DMS53 treated with DMSO at 0.1 percent for 48 hours (cell line): ENCODE data around the gene MRPS23.

ENCODE experiments used
- DNase-seq: peaks from one replicate; lab custom pipeline; 2025; ENCODE audit not compliant: unreplicated experiment; lab: John Stamatoyannopoulos, UW

MRPS23 gene

GRCh38 chr17:57879437-57880085 lies 29.7 kb upstream of the MRPS23 start:
- no peak for DNase-seq

DNA sequence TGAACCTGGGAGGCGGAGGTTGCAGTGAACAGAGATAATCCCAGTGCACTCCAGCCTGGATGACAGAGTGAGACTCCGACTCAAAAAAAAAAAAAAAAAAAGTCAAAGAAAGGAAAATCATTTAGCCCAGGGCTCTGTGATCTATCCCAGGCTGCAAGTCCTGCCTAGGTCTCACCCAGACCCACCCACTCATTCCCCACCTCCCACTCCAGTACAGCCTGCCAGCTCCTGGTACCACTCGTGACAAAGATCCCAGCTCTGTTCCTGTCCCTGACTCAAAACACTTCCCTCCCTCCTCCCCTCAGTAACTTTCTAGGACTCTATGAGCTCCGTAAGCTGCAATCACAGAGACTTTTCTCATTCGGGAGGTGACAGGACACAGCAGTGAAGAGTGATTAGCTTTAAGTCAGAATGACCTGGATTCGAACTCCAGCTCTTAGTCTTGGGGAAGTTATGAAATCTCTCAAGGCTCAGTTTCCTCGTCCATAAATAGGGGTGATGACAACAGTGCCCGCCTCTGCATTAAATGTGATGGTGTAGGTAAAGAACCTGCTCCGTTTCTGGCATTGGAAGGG lies 28.0 kb upstream of the MRPS23 start:
- no peak for DNase-seq

- DNase-seq = no peak
Measured at GRCh38 chr17:57876866-57877237, 27.0 kb upstream of the MRPS23 start.

DNA sequence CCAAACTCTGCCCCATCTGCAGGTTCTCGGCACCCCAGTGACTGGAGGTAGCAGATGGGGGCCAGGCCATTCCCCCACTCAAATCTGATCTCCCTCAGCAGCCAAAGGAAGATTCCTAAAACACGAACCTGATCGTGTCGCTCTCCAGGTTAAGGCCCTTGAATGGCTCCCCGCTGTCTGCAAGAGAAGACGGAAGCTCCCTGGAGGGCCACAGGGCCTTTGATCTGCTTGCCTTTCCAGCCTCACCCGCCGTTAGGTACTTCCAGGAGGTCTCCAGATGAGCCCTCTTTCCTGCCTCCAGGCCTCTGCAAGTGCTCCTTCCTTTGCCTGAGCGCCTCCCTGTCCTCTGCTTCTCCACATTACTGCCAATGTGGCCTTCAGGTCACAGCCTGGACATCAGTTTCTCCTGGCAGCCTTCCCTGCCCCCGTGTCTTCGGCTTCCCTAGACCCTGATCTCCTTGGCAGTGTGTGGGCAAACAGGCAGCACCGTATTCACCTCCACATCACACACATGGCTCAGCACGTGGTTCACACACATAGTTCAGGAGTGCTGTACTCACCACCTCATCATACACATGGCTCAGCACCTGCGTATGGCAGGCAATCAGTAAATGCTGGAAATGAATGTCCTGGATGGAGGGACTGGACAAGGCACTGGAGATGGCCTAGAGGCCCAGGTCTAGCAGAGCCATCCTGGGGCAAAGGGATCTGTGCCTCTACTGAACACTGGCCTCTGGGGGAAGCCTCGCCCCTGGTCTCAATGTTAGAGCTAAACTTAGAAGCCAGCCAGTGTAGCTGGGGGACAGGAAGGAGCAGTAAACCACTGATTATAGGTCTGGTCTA lies 26.4 kb upstream of the MRPS23 start:
- no peak for DNase-seq

DNA sequence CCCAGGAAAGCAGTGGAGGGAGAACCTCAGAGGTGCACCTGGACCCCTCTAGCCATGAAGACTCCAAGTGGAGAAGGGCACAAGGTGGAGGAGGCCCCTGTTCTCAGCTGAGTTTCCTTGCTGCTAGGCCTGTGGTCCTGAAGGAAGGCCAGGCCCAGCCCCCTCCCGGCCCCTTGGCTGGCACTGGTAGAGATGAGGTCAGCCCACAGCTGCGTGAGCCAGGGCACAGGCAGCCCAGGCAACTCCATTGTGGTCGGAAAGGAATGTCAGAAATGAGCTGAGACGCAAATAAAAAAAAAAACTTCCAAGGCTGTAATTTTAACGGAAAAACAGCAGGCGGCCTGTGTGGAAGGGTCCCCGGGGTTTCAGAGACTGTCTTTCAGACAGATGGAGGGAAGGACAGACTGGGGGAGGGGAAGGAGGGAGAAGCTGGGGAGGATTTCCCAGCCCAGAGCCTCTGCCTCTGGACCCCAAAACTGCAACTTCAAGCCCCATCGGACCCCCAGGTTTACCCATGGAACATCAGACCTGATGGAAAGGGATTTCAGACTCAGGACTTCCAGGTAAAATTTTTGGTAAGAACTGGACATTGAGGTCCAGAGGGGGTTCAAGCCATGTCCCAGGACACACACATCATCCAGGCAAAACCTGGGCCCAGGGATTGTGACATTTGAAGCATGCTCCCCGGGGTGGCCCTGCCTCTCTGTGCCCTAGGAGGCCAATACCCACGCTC lies 25.6 kb upstream of the MRPS23 start:
- no peak for DNase-seq

DNA sequence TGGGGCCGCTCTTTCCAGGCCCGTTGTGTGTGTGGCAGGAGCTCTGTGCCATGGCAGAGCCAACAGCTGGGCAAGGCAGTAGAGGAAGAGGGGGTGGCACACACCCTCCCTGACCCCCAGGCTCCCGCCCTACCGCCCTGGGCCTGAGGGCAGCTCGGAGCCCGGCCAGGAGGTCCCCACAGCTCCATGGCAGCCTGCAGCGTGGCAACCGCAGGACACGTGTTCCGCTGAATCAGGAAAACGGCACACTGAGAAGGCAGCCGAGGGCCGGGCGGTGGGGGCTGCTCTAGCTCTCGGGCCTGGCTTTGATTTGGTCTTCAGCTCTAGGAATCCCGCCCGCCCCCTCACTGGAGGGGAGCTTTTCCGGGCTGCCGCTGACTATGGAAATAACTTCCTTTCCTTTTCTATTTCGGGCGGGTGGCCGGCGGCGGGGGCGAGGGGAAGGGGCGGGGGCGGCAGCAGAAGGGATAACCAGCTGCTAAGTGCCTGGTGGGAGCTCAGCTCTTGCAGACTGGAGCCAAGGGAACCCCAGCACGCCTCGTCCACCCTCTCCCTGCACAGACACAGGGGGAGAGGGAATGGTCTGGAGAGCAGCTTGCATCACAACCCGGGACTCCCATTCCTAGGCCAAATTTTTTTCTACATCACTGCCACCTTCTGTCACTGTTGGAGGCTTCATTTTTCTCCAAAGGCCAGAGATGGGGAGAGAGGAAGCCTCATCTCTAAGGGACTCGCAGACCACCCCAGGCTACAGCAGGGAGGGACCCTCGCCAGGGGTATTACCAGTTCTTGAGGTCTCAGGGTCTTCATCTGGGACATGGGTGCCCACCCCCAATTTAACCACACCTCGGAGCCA lies 24.8 kb upstream of the MRPS23 start:
- DNase-seq = no peak

- no peak for DNase-seq
Measured at GRCh38 chr17:57874058-57874419, 24.2 kb upstream of the MRPS23 start.

- no peak for DNase-seq
Measured at GRCh38 chr17:57873261-57874057, 23.6 kb upstream of the MRPS23 start.

- no peak for DNase-seq
Measured at GRCh38 chr17:57872536-57872935, 22.7 kb upstream of the MRPS23 start.

DNA sequence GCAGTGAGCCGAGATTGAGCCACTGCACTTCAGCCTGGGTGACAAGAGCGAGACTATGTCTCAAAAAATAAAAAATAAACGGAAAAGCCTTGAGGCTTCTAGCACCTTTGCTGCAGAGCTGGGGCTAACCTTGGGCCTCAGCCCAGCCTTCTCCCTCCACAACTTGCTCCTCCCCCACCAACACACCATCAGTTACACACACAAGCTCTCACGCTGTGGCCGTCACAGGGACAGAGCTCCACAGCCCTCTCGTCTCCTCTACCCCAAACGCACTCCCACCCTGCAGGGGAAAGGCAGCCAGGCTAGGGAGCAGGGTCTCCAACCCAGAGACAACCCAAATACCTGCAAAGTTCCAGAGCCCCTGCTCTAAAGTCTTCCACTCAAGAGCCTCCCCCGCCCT lies 22.0 kb upstream of the MRPS23 start:
- DNase-seq = no peak

DNA sequence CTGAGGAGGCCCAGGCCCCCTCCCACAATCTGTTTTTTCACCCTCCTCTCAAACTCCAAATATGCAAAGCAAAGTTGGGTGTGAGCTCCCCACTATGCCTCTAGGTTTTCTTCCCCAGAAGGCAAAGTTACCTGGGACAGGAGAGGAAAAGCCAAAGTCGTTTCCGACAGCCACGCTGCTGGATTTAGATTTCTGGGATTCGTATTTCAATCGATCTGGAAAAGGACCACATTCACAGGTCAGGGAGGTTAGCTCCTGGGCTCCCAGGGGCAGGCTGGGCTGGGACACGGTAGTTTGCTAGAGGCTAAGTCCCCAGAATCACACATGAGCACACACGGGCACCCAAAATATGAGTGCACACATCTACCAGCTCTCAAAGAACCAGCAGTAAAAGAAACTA lies 21.3 kb upstream of the MRPS23 start:
- DNase-seq = no peak

- no peak for DNase-seq
Measured at GRCh38 chr17:57870283-57870635, 20.4 kb upstream of the MRPS23 start.

DNA sequence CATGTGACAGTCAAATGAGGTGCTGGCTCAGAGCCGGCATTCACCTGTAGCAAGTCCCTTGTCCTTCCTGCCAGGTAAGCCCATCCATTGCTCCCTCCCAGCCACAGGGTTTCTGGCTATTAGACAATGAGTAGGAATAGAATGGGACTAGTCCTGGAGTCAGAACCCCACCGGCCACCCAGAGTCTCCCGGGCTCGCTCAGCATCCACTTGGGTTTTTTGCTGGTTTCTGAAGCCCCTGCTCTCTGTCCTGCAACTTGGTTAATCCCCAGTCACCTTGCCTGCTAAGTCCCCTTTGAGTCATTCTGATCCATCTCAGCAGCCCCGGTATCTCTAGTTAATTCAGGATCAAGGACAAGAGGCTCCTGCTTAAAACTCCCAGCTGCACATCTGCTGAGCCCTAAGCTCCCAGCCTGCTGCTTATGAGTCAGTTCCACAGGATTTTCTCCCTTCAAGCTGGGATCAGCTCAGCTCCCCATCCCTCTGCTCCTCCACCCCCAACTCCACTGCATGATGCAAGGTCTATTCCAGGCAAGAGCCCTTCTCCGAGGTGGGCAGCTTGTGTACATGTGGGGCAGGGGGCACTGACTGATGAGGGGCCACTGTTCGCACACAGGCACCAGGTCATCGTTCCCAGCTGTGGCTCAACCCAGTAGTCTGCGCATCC lies 19.9 kb upstream of the MRPS23 start:
- DNase-seq = no peak

GRCh38 chr17:57868910-57869616 lies 19.2 kb upstream of the MRPS23 start:
- no peak for DNase-seq

- DNase-seq = peak; percentile 17
Measured at GRCh38 chr17:57868007-57868909, 18.4 kb upstream of the MRPS23 start.

DNA sequence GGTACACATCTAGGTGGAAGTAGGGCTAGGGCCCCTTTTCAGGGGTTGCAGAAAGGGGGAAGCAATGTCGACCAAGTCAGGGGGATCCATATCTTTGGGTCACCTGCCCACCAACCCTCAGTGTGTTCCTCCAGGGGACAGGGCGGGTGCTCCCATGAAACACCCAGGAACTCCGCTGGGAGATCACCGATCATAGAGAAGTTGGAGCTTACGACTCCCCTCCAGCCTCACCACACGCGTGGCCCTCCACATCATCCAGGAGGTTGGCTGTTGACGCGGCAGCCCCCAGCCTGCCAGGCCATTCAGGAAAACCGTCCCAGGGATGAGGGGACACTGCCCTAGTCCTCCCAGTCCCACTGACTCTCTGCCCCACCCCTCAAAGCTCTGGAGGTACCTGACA lies 17.3 kb upstream of the MRPS23 start:
- no peak for DNase-seq

- no peak for DNase-seq
Measured at GRCh38 chr17:57866723-57867122, 16.9 kb upstream of the MRPS23 start.

DNA sequence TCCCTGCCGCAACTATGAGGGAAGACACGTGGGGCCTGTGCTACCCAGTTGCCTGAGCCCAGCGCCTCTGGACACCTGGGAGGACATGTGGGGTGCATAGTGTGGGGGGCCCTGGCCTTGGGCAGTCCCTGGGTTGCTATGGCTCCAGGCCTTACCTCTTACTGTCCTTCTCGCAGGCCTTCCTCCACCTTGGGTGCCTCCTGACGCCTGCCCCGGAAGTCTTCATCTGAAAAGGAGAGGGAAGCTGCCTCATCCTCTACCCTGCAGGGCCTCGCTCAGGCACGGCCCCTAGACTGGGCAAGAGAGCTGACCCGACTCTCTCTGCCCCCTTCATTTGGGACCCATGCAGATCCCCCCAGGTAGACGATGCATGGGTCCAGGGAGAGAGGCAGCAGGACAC lies 16.5 kb upstream of the MRPS23 start:
- no peak for DNase-seq
